ENCODE data around the gene RPGRIP1.
A peak's percentile ranks its signal among the peaks of the same experiment; 100 is the strongest.
"Not testable (repeated sequence)": the region's sequence is repeated elsewhere in the genome, so short reads cannot be mapped to it uniquely, and the experiment has no call there.

Gene RPGRIP1

GRCh38 chr14:21248739-21249411 is 31.0 kb upstream of the RPGRIP1 start:
- Histone ChIP-seq H3K36me3 (ENCODE audit: control insufficient read depth, insufficient read depth, low read length) (peaks cover 11% of the 10 kb centered on the region), H3K27me3 (ENCODE audit: control insufficient read depth, insufficient read depth, low read length) (no peaks in the 10 kb centered on the region), H3K9ac (ENCODE audit: low read length) (no peak overlapping the region), H3K4me3 (ENCODE audit: low read length) (no peak overlapping the region), H3K27ac (ENCODE audit: low read depth, low read length) (no peak overlapping the region), H3K4me1 (ENCODE audit: control insufficient read depth, insufficient read depth, low read length) (peaks cover 2% of the 10 kb centered on the region)

DNA sequence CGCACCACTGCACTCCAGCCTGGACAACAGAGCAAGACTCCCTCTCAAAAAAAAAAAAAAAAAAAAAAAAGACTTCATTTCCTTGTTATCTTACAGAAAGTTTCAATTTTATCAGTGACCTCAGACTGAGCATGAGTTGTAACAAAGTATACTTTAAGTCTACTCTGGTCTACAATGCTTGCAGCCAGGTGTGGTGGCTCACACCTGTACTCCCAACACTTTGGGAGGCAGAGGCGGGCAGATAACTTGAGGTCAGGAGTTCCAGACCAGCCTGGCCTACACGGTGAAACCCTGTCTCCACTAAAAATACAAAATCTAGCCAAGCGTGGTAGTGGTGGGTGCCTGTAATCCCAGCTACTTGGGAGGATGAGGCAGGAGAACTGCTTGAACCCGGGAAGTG is 28.7 kb upstream of the RPGRIP1 start:
- H3K4me3 ChIP-seq (ENCODE audit: low read length), result no peak overlapping the region
- H3K4me1 ChIP-seq (ENCODE audit: control insufficient read depth, insufficient read depth, low read length), result peaks cover 6% of the 10 kb centered on the region
- H3K9ac ChIP-seq (ENCODE audit: low read length), result no peak overlapping the region
- H3K27ac ChIP-seq (ENCODE audit: low read depth, low read length), result no peak overlapping the region
- H3K27me3 ChIP-seq (ENCODE audit: control insufficient read depth, insufficient read depth, low read length), result no peaks in the 10 kb centered on the region
- H3K36me3 ChIP-seq (ENCODE audit: control insufficient read depth, insufficient read depth, low read length), result peaks cover 4% of the 10 kb centered on the region

GRCh38 chr14:21252149-21252548 is 27.7 kb upstream of the RPGRIP1 start:
- peaks cover 9% of the 10 kb centered on the region for H3K36me3 ChIP-seq (ENCODE audit: control insufficient read depth, insufficient read depth, low read length)
- no peak overlapping the region for H3K4me3 ChIP-seq (ENCODE audit: low read length)
- no peak overlapping the region for H3K9ac ChIP-seq (ENCODE audit: low read length)

GRCh38 chr14:21255385-21256101 is 24.3 kb upstream of the RPGRIP1 start:
- no peak overlapping the region for H3K9ac ChIP-seq (ENCODE audit: low read length)
- peaks cover 4% of the 10 kb centered on the region for H3K4me1 ChIP-seq (ENCODE audit: control insufficient read depth, insufficient read depth, low read length)
- no peak overlapping the region for H3K27ac ChIP-seq (ENCODE audit: low read depth, low read length)
- H3K27me3 ChIP-seq (ENCODE audit: control insufficient read depth, insufficient read depth, low read length), result no peaks in the 10 kb centered on the region
- H3K4me3 ChIP-seq (ENCODE audit: low read length), result no peak overlapping the region
- peaks cover 9% of the 10 kb centered on the region for H3K36me3 ChIP-seq (ENCODE audit: control insufficient read depth, insufficient read depth, low read length)

More at GRCh38 chr14:21252149-21252548, 27.7 kb upstream of the RPGRIP1 start:
- Histone ChIP-seq H3K4me1 (ENCODE audit: control insufficient read depth, insufficient read depth, low read length) (peaks cover 4% of the 10 kb centered on the region), H3K27me3 (ENCODE audit: control insufficient read depth, insufficient read depth, low read length) (no peaks in the 10 kb centered on the region), H3K27ac (ENCODE audit: low read depth, low read length) (no peak overlapping the region)

- not testable (repeated sequence) for H3K4me1 ChIP-seq (ENCODE audit: control insufficient read depth, insufficient read depth, low read length); H3K4me3 ChIP-seq (ENCODE audit: low read length); H3K36me3 ChIP-seq (ENCODE audit: control insufficient read depth, insufficient read depth, low read length); H3K27me3 ChIP-seq (ENCODE audit: control insufficient read depth, insufficient read depth, low read length); H3K27ac ChIP-seq (ENCODE audit: low read depth, low read length); H3K9ac ChIP-seq (ENCODE audit: low read length)
Observed at GRCh38 chr14:21256102-21256447, 23.8 kb upstream of the RPGRIP1 start.

- Histone ChIP-seq H3K4me3 (ENCODE audit: low read length) (no peak overlapping the region), H3K27me3 (ENCODE audit: control insufficient read depth, insufficient read depth, low read length) (no peaks in the 10 kb centered on the region), H3K4me1 (ENCODE audit: control insufficient read depth, insufficient read depth, low read length) (peaks cover 4% of the 10 kb centered on the region), H3K36me3 (ENCODE audit: control insufficient read depth, insufficient read depth, low read length) (peaks cover 7% of the 10 kb centered on the region), H3K27ac (ENCODE audit: low read depth, low read length) (no peak overlapping the region), H3K9ac (ENCODE audit: low read length) (no peak overlapping the region)
Observed at GRCh38 chr14:21256539-21257393, 23.1 kb upstream of the RPGRIP1 start.

DNA sequence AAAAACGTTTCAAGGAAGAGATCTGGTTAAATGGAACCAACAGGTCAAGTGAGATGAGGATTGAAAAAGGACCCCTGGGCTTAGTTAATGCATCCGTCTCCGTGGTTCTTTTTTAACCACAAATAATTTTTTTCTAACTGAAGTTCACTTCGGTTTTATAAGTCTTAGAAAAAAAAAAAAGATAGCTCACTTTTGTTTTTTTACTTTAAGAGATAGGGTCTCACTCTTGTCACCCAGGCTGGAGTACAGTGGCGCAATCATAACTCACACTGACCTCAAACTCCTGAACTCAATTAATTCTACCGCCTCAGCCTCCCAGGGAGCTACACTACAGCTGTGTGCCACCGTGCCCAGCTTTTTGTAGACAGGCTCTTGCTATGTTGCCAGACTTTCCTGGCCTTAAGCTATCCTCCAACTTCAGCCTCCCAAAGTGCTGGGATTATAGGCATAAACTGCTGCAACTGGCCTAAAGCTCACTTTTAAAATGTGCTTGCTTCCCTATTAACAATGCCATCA is 22.4 kb upstream of the RPGRIP1 start:
- Histone ChIP-seq H3K27ac (ENCODE audit: low read depth, low read length) (no peak overlapping the region), H3K4me1 (ENCODE audit: control insufficient read depth, insufficient read depth, low read length) (peaks cover 7% of the 10 kb centered on the region), H3K36me3 (ENCODE audit: control insufficient read depth, insufficient read depth, low read length) (peaks cover 13% of the 10 kb centered on the region), H3K4me3 (ENCODE audit: low read length) (no peak overlapping the region), H3K27me3 (ENCODE audit: control insufficient read depth, insufficient read depth, low read length) (no peaks in the 10 kb centered on the region), H3K9ac (ENCODE audit: low read length) (peak overlapping the region; percentile 21)

DNA sequence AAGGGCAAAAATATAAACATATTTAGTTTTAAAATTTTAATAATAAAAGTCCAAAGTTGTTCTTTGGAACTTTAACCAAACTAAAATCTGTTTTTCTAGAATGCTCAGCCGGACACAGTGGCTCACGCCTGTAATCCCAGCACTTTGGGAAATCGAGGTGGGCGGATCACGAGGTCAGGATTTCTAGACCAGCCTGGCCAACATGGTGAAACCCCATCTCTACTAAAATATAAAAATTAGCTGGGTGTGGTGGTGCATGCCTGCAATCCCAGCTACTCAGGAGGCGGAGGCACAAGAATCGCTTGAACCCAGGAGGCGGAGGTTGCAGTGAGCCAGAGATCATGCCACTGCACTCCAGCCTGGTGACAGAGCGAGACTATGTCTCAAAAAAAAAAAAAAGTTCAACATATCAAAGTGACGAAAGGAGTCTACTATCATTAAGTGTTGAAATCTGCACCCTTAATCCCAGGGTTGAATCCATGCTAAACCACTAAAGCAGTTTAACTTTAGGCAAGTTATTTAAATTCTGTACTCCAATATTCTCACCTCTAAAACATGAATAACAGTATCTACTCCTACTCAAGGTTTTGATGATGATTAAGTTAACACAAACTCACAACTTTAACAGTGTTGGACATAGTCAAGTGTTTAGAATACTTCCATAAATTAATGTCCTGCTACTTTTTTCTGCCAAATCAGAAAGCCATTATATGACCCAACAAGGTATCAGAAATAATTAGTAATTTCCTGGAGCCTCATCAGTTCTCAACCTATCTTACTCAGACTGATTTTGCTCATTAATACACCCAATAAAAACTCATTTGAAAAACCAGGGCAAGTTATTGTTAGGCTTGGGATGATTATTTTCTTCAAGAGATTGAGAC is 21.6 kb upstream of the RPGRIP1 start:
- H3K4me1 ChIP-seq (ENCODE audit: control insufficient read depth, insufficient read depth, low read length), result peaks cover 8% of the 10 kb centered on the region
- H3K36me3 ChIP-seq (ENCODE audit: control insufficient read depth, insufficient read depth, low read length), result peaks cover 15% of the 10 kb centered on the region
- H3K4me3 ChIP-seq (ENCODE audit: low read length), result no peak overlapping the region
- no peak overlapping the region for H3K27ac ChIP-seq (ENCODE audit: low read depth, low read length)
- no peaks in the 10 kb centered on the region for H3K27me3 ChIP-seq (ENCODE audit: control insufficient read depth, insufficient read depth, low read length)
- no peak overlapping the region for H3K9ac ChIP-seq (ENCODE audit: low read length)

DNA sequence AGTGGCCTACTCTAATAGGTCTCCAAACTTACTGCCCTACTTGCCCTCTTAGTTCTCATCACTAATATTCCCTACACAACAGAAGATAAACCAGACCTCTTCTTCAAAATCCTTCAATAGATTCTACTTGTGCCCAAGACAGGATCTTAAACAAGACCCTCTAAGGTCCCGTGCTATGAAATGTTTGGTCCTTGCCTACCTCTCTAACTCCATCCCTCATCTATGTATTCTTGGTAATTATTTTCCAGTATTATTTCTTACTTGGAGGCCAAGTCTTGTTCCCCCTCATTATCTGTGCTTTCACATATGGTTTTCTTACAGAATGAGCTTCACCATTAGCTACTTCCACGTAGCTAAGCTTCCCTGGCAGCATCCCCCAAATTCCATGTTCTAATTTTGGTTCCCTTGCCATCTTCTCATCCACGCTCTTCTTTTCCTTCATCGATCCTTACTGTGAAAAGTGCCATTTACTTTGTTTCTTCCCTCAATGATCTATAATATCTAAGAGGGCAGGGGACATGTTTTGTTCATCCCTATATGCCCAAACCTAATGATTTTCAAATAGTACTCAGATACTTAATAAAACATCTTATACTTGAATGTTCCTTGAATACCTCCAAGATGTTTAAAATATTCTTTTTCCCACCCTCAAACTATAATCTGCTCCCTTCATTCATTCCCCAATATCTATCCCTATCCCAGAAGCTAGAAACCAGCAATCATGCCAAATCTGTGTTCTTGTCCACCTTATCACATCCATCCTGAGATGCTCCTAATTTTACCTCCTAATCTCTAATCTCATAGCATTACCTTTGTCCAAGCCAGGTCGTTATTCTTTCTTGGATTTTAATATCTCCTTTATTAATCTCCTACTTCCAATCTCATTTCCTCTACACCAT is 20.7 kb upstream of the RPGRIP1 start:
- Histone ChIP-seq H3K4me3 (ENCODE audit: low read length) (no peak overlapping the region), H3K27me3 (ENCODE audit: control insufficient read depth, insufficient read depth, low read length) (no peaks in the 10 kb centered on the region), H3K4me1 (ENCODE audit: control insufficient read depth, insufficient read depth, low read length) (peaks cover 14% of the 10 kb centered on the region), H3K27ac (ENCODE audit: low read depth, low read length) (no peak overlapping the region), H3K9ac (ENCODE audit: low read length) (no peak overlapping the region), H3K36me3 (ENCODE audit: control insufficient read depth, insufficient read depth, low read length) (peaks cover 15% of the 10 kb centered on the region)

GRCh38 chr14:21261824-21262223 is 18.1 kb upstream of the RPGRIP1 start:
- H3K27me3 ChIP-seq (ENCODE audit: control insufficient read depth, insufficient read depth, low read length), result no peaks in the 10 kb centered on the region
- H3K4me1 ChIP-seq (ENCODE audit: control insufficient read depth, insufficient read depth, low read length), result peaks cover 14% of the 10 kb centered on the region
- H3K36me3 ChIP-seq (ENCODE audit: control insufficient read depth, insufficient read depth, low read length), result peaks cover 15% of the 10 kb centered on the region
- no peak overlapping the region for H3K4me3 ChIP-seq (ENCODE audit: low read length)
- H3K27ac ChIP-seq (ENCODE audit: low read depth, low read length), result no peak overlapping the region
- H3K9ac ChIP-seq (ENCODE audit: low read length), result no peak overlapping the region

DNA sequence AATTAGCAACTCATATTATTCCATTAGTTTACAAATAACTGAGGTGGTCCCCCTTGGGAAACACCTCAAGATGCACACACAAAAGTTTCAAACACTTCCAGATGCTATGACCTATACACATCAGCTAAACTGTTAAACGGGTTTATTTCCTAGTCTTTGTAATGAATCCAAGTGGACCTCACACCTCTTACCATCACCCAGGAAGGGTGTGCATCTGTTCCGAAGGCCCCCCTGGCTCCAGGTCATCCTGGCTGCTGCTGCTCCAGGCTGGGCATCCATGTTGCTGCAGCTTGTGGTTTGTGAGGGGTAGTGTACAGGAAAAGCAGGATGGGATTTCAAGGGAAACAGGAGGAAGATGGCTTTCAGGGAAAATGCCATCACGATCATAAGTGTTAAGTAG is 17.5 kb upstream of the RPGRIP1 start:
- Histone ChIP-seq H3K36me3 (ENCODE audit: control insufficient read depth, insufficient read depth, low read length) (peaks cover 13% of the 10 kb centered on the region), H3K9ac (ENCODE audit: low read length) (no peak overlapping the region), H3K4me3 (ENCODE audit: low read length) (no peak overlapping the region), H3K27ac (ENCODE audit: low read depth, low read length) (no peak overlapping the region), H3K4me1 (ENCODE audit: control insufficient read depth, insufficient read depth, low read length) (peaks cover 16% of the 10 kb centered on the region), H3K27me3 (ENCODE audit: control insufficient read depth, insufficient read depth, low read length) (no peaks in the 10 kb centered on the region)
